Measurements from ENCODE around the gene AAGAB. TPM values are rescaled to one million over a fixed set of nuclear protein-coding genes. Genes with fewer than 3 reads are reported as not detected.

Gene AAGAB
- total RNA-seq, 1 donor from 2014 or later = 20.9 TPM

DNA sequence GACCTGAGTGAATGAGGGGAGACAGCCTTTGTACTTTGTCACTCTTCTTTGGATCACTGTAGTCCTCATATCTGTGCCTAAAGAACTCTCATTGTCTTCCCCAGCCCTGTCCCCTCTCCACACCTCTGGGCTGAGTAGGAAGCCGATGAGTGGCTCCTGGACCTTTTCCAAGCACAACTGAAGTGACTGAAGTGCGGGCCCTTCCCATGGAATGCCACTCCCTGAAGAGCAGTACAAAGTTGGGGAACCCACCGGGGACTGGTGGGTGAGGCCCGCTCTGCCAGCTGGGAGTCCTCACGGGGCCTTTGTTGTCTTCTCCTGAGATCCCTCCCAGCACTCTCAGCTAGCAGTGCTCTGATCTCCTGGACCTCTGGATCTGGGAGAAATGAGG lies 90.1 kb downstream of the AAGAB start:
- peak overlapping the region; percentile 71 for H3K27ac ChIP-seq (replicated peaks)
- peaks cover 79% of the 10 kb centered on the region for H3K4me1 ChIP-seq
- TF ChIP-seq CTCF (IDR thresholded peaks at IDR 0.05; ENCODE audit: borderline replicate concordance) = no peak
- peaks cover 27% of the 10 kb centered on the region for H3K36me3 ChIP-seq
- DNase-seq = no peak
- H3K9me3 ChIP-seq (replicated peaks) = no peaks in the 10 kb centered on the region
- intact Hi-C loops (cut with micrococcal nuclease) = no loop called here
- no peaks in the 10 kb centered on the region for H3K27me3 ChIP-seq (ENCODE audit: low read depth)
- no peak overlapping the region for H3K4me3 ChIP-seq

DNA sequence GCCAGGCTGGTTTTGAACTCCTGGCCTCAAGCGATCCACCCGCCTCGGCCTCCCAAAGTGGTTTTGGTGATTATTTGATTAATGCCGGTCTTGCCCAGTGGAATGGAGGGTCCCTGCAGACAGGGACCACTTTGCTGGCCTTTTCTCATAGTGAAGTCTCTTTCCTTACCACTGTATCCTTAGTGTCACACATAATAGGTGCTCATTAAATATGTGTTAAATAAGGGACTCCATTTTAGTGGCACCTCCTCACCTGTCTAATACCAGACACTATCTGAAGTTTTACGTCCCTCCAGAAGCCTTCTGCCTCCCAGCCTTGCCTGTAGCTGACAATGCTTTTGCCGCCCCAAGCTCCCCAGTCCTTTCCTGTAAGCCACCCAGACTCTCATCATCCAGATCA lies 91.3 kb downstream of the AAGAB start:
- peaks cover 82% of the 10 kb centered on the region for H3K4me1 ChIP-seq
- no peak for TF ChIP-seq CTCF (IDR thresholded peaks at IDR 0.05; ENCODE audit: borderline replicate concordance)
- intact Hi-C loops (cut with micrococcal nuclease) = no loop called here

GRCh38 chr15:67161881-67162280 lies 92.6 kb downstream of the AAGAB start:
- H3K4me3 ChIP-seq = no peak overlapping the region
- H3K27me3 ChIP-seq (ENCODE audit: low read depth) = no peaks in the 10 kb centered on the region
- no peaks in the 10 kb centered on the region for H3K9me3 ChIP-seq (replicated peaks)
- DNase-seq = no peak
- peaks cover 81% of the 10 kb centered on the region for H3K4me1 ChIP-seq
- no peak for TF ChIP-seq CTCF (IDR thresholded peaks at IDR 0.05; ENCODE audit: borderline replicate concordance)
- intact Hi-C loops (cut with micrococcal nuclease) = no loop called here
- H3K36me3 ChIP-seq = peaks cover 13% of the 10 kb centered on the region
- H3K27ac ChIP-seq (replicated peaks) = no peak overlapping the region

More for the DNA sequence above, 91.3 kb downstream of the AAGAB start:
- Histone ChIP-seq H3K4me3 (no peak overlapping the region), H3K9me3 (replicated peaks) (no peaks in the 10 kb centered on the region), H3K27ac (replicated peaks) (no peak overlapping the region), H3K36me3 (peaks cover 19% of the 10 kb centered on the region), H3K27me3 (ENCODE audit: low read depth) (no peaks in the 10 kb centered on the region)
- DNase-seq = no peak

DNA sequence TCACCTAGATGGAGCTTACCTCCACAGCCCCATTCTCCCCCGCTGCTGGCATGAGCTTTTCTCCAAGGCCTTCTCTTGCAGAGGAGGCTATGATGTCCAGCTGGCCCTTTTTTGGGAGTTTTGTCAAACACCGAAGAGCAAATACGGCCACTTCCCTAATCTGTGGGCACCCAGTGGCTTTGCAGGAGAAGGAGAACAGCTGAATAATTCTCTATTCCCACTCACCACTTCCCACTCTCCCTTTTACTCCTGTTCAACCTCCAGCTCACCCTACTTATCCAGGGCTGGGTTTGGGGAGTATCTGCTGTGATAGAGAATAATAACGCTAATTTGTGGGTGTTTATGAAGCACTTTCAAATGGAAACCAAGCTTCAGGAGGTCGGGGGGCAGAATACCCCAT lies 93.0 kb downstream of the AAGAB start:
- peaks cover 9% of the 10 kb centered on the region for H3K36me3 ChIP-seq
- H3K4me1 ChIP-seq = peaks cover 77% of the 10 kb centered on the region
- H3K9me3 ChIP-seq (replicated peaks) = no peaks in the 10 kb centered on the region
- no peak for DNase-seq
- no peaks in the 10 kb centered on the region for H3K27me3 ChIP-seq (ENCODE audit: low read depth)
- no peak overlapping the region for H3K4me3 ChIP-seq
- TF ChIP-seq CTCF (IDR thresholded peaks at IDR 0.05; ENCODE audit: borderline replicate concordance) = no peak
- intact Hi-C loops (cut with micrococcal nuclease) = no loop called here
- no peak overlapping the region for H3K27ac ChIP-seq (replicated peaks)

- H3K4me1 ChIP-seq = peaks cover 59% of the 10 kb centered on the region
- no peak overlapping the region for H3K4me3 ChIP-seq
- TF ChIP-seq CTCF (IDR thresholded peaks at IDR 0.05; ENCODE audit: borderline replicate concordance) = peak; percentile 20
- H3K27me3 ChIP-seq (ENCODE audit: low read depth) = no peaks in the 10 kb centered on the region
- no peaks in the 10 kb centered on the region for H3K9me3 ChIP-seq (replicated peaks)
- H3K27ac ChIP-seq (replicated peaks) = peak overlapping the region; percentile 57
- intact Hi-C loops (cut with micrococcal nuclease) = no loop called here
- no peak for DNase-seq
- H3K36me3 ChIP-seq = no peaks in the 10 kb centered on the region
Observed at GRCh38 chr15:67158367-67158766, 96.1 kb downstream of the AAGAB start.
